Fibroblast of skin of right quadriceps (primary cell): Measurements from ENCODE around the gene MAMDC4.

ENCODE experiments used
- DNase-seq: peaks from one replicate; pipeline ENCODE4 v3.0.0-alpha.2; 2013

Gene MAMDC4

DNA sequence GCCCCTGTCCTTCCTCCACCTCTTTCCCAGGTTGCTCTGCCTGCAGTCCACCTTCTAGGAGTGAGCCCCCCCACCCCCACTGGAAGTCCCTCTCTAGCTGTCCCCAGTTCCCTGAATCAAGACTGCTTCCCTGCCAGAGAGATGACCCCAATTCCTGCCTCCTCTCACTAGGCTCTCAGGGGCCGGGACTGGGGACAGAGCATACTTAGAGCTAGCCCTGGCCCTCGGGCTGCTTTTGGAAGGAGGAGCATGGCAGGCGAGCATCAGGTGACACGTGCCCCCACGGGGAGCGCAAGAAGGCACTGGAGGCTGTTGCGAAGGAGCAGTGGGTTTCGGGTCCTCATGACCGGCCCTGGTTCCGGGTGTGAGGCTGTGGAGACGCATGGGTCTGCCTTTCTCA, 43.9 kb downstream of the MAMDC4 start:
- no peak for DNase-seq

DNA sequence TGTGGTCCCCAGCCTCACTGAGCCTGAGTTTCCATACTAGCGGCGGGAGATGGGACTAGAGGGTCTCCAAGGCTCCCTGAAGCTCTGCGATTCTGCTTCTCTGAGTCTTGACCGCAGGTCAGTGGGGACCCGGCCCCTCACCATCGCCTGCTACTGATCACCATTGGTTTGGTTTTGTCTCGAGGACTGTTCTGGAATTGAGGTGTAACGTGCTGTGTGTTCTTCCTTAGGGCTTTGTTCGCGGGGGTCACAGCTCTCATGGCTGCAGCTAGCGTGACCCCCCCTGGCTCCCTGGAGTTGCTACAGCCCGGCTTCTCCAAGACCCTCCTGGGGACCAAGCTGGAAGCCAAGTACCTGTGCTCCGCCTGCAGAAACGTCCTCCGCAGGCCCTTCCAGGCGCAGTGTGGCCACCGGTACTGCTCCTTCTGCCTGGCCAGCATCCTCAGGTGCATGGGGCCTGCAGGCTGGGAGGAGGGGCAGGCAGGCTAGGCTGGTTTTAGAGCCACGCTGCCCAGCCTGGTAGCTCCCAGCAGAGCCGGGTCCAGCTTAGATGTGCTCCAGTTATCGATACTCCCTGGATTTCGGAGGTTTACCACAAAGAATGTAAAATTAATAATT, 46.4 kb downstream of the MAMDC4 start:
- no peak for DNase-seq

DNA sequence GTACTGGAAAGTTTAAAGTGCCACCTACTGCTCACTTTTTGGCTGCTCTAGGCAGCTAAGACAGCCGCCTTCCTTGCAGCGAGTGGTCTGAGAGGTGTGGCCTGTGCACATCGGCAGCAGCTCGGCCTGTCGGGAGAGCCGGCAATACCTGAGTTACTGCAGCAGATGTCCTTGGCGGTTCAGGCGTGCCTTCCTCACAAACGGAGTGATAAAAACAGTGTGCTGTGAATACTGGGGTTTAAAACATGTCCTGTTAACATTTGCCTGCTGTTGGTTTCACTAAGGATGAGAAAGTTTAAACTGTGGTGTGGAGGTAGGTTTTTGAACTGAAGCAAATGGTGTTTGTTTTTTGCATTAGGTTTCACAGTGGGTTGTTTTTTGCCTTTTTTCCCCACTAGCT, 47.0 kb downstream of the MAMDC4 start:
- no peak for DNase-seq

DNA sequence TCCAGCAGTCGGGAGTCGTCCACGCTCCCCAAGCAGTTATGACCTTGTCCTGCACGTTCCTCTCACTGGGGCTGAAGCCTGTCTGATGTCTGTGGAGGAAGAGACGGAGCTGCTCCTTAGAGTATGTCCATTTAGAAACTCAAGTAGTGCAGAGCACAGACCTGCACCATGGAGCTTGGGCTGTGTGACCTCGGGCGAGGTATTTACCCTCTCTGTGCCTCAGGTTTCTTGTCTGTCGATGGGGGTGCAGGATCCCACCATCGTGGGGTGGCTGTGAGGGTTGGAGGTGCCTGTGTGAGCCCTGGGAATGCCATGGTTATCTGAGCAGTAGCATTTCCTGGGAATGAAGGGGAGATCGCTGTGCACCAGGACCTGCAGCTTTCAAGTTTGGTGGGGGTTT, 48.4 kb downstream of the MAMDC4 start:
- DNase-seq = no peak

DNA sequence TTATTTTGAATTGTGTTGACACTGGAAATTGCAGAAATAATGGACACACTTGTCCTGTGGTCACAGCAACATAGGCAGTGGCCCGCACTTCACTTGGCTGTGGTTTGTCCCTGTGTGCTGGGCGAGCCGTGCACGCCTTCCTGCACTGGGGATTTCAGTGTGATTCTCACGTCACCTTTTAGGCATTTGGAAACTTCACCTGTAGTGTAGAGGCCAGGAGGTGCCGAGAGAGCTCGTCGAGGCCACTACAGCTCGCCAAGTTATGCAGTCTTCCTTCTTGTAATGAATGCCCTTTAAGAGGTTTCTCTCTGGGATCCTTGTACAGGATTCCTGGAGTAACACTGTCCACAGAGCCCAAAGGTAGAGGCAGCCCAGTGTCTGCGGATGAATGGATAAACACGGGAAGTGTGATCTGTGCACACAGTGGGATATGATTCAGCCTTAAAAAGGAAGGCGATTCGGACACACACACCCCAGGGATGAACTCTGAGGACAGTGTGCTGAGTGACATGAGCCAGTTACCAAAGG, 48.9 kb downstream of the MAMDC4 start:
- no peak for DNase-seq

DNA sequence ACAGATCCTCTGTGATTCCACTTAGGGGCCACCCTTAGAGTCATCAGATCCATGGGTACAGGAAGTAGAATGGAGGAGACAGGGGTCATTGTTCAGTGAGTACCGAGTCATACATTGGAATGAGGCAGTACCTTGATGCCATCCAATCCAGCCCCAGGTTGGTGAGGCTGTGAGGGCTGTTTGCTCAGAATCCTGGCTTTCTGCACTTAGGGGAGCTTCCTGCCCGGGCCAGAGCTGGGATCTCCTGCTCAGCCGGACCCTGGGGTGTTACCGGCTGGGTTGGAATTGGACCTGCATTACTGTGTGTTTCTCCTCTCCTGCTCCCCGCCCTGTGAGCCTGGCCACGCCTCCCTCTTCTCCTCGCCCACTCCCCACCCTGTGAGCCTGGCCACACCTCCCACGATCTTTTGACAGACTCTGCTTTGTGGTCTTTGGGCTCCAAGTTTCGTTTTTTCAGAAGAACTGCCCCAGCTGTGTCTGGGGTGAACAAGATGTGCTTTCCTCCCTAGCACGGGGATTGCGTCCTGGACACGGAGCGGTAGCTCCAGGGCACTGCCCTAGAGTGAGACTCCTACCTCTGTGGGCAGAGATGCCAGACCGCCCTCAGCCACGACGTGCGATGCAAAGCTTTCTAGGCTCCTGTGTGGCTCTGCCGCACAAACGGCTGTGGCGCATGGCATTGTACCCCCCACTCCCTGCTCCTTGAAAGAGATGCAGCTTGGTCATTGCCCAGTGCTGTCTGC, 49.5 kb downstream of the MAMDC4 start:
- no peak for DNase-seq

DNA sequence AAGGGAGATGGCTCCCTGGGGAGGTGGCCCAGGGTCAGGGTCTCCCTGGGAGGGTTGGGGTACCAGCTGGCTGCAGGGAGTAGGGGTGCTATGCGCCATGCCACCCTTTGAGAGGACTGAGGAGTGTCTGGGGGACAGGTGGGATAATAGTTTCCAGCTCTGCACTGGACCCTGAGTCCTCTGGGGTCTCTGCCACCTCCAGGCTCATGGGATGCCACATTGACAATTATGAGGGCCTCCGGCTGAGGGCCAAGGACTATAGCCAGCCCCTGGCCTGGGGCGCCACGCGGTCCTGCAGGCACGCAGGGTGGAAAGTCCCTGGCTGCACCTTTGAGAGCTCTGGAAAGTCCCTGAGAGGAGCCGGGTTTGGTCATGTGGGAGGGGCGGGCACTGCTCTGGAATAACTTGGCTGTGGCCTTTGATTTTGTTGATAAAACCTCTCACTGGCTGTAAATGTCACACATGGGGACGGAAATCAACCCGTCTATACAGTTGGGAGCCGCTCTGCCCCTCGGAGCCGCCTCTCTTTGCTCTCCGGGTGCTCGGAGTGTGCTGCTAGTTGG, 50.2 kb downstream of the MAMDC4 start:
- no peak for DNase-seq

DNA sequence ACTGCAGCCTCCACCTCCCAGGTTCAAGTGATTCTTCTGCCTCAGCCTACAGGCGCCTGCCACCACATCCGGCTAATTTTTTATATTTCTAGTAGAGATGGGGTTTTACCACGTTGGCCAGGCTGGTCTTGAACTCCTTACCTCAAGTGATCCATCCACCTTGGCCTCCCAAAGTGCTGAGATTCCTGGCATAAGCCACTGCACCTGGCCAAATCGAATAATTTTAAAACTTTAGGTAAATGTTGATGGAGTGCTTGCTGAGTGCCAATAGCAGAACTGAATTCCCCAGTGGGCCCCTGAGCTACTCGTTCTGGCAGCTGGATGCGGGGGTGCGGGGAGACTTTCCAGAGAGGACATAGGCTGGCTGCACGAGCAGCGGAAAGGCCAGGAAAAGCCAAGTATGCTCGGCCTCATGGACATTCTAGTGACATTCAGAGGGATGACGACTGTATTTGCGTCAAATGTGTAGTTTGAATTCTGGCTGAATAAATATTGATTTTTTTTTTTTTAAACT, 51.0 kb downstream of the MAMDC4 start:
- DNase-seq = no peak

DNA sequence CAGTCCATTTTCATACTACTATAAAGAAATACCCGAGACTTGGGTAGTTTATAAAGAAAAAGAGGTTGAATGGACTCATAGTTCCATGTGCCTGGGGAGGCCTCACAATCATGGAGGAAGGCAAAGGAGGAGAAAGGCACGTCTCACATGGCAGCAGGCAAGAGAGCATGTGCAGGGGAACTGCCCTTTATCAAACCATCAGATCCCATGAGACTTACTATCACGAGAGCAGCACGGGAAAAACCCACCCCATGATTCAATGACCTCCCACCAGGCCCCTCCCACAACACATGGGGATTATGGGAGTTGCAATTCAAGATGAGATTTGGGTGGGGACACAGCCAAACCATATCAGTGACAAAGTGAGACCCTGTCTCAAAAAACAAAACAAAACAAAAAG, 54.1 kb downstream of the MAMDC4 start:
- no peak for DNase-seq

DNA sequence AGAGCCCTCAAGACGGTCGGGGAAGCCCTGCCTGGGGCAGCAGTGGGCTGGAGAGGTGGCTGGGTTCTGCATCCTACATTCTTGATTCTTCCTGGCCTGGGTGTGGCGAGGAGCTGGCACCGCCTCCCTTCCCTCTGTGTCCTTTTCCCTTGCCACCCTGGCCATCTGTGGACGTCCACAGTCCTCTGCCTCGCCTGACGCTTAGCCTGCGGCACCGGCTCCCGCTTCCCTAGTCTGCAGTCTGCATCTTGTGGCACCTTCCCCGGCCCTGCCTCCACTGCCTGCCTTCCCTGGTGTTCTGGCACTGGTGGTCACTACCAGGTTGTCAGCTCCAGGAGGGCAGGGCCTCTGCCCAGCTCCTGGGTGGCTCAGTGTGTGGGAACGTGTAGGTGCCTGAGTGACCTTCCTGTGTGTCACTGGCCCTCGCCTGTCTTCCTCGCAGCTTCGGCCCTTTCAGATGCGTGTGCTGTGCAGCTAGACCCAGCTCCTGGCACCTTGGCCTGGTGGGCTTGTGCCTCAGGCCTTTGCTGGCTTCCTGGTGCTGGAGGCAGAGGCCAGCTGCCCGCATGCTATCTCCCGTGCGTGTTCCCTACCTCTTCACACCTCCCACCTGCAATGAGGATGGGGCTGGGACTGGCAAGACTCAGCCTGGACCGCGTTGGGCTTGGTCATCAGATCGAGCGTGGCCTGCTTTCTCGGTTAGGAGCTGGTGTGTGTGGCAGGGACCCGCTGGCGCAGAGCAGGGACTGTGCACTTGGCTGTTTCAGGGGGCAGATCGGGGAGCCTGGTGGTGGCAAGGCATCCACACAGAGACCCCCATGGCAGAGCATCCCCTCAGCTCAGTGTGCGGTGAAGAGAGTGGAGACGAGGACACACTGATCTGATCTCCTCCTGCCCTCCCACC, 55.1 kb downstream of the MAMDC4 start:
- no peak for DNase-seq
